Activated naive CD4-positive, alpha-beta T cell (primary cell): Measurements from ENCODE around the gene SPDEF.

Experiments
- DNase-seq, 4 experiments: peaks; one replicate each; lab custom pipeline; 2025; lab: John Stamatoyannopoulos, UW

Gene SPDEF

GRCh38 chr6:34514593-34515472 is 41.3 kb downstream of the SPDEF start:
- DNase-seq: no peak

- no peak for DNase-seq
Measured at GRCh38 chr6:34514112-34514511, 42.0 kb downstream of the SPDEF start.

- DNase-seq: no peak
Measured at GRCh38 chr6:34513646-34514045, 42.5 kb downstream of the SPDEF start.

- no peak for DNase-seq
Measured at GRCh38 chr6:34512738-34513115, 43.4 kb downstream of the SPDEF start.

GRCh38 chr6:34511915-34512737 is 44.0 kb downstream of the SPDEF start:
- DNase-seq: no peak

GRCh38 chr6:34511214-34511914 is 44.8 kb downstream of the SPDEF start:
- no peak for DNase-seq

- DNase-seq: no peak
Measured at GRCh38 chr6:34510299-34510698, 45.8 kb downstream of the SPDEF start.

- no peak for DNase-seq
Measured at GRCh38 chr6:34509782-34510181, 46.3 kb downstream of the SPDEF start.

GRCh38 chr6:34508425-34508824 is 47.7 kb downstream of the SPDEF start:
- DNase-seq: no peak

GRCh38 chr6:34506718-34507117 is 49.4 kb downstream of the SPDEF start:
- DNase-seq: no peak

GRCh38 chr6:34497411-34497810 is 58.7 kb downstream of the SPDEF start:
- no peak for DNase-seq

- no peak for DNase-seq
Measured at GRCh38 chr6:34496103-34496685, 59.9 kb downstream of the SPDEF start.

GRCh38 chr6:34494973-34495372 is 61.2 kb downstream of the SPDEF start:
- DNase-seq: no peak

GRCh38 chr6:34493344-34493743 is 62.8 kb downstream of the SPDEF start:
- DNase-seq: no peak

- no peak for DNase-seq
Measured at GRCh38 chr6:34491091-34491430, 65.1 kb downstream of the SPDEF start.

- no peak for DNase-seq
Measured at GRCh38 chr6:34490390-34491090, 65.6 kb downstream of the SPDEF start.

GRCh38 chr6:34489207-34489805 is 66.8 kb downstream of the SPDEF start:
- no peak for DNase-seq
